ENCODE data around the gene PLEKHD1. TPM values are rescaled to one million over a fixed set of nuclear protein-coding genes. Genes with fewer than 3 reads are reported as not detected.

The PLEKHD1 gene
- total RNA-seq, 6 donors from 2014 or later: under 0.01 to 1.7 (median 0.70) TPM

DNA sequence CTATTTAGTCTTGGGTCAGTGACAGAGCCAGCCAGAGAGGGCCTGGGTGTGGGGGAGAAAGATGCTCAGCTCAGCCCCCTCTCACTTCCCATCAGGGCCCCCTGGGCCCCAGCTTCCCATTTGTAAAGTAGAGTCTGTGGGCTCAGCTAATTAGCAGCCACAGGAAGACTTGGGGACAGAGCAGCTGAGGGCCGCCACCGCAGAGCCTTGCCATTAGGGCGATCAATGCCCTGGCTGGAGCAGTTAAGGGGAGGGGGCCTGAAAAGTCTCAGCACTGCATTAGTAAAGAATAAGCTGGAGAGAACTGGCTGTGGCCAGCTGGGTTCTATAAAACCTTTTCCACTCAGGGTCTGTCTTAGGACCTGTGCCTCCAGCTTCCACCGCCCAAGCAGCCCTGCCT, 2.7 kb downstream of the PLEKHD1 start:
- no peak overlapping the region for H3K4me3 ChIP-seq
- peaks cover 0 to 24% (median 11%) of the 10 kb centered on the region in 4 donors for H3K27me3 ChIP-seq
- H3K9me3 ChIP-seq: no peaks in the 10 kb centered on the region
- no peak overlapping the region for H3K27ac ChIP-seq
- no peak for TF ChIP-seq POLR2AphosphoS5 (IDR thresholded peaks at IDR 0.05)
- TF ChIP-seq POLR2A (IDR thresholded peaks at IDR 0.05): no peak
- no peak for TF ChIP-seq EP300 (IDR thresholded peaks at IDR 0.05)
- TF ChIP-seq, protein P1, sequence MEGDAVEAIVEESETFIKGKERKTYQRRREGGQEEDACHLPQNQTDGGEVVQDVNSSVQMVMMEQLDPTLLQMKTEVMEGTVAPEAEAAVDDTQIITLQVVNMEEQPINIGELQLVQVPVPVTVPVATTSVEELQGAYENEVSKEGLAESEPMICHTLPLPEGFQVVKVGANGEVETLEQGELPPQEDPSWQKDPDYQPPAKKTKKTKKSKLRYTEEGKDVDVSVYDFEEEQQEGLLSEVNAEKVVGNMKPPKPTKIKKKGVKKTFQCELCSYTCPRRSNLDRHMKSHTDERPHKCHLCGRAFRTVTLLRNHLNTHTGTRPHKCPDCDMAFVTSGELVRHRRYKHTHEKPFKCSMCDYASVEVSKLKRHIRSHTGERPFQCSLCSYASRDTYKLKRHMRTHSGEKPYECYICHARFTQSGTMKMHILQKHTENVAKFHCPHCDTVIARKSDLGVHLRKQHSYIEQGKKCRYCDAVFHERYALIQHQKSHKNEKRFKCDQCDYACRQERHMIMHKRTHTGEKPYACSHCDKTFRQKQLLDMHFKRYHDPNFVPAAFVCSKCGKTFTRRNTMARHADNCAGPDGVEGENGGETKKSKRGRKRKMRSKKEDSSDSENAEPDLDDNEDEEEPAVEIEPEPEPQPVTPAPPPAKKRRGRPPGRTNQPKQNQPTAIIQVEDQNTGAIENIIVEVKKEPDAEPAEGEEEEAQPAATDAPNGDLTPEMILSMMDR (IDR thresholded peaks at IDR 0.05): no peak
- peaks cover 6 to 21% (median 17%) of the 10 kb centered on the region in 4 donors for H3K4me1 ChIP-seq
- no peak for DNase-seq
- no peak for ATAC-seq (ENCODE audit: low FRiP score in 2 of 2)
- 95 to 100% methylated on average over 1 to 4 of the region's 4 CpGs for whole genome bisulfite sequencing, 2 donors
- no peaks in the 10 kb centered on the region for H3K36me3 ChIP-seq

DNA sequence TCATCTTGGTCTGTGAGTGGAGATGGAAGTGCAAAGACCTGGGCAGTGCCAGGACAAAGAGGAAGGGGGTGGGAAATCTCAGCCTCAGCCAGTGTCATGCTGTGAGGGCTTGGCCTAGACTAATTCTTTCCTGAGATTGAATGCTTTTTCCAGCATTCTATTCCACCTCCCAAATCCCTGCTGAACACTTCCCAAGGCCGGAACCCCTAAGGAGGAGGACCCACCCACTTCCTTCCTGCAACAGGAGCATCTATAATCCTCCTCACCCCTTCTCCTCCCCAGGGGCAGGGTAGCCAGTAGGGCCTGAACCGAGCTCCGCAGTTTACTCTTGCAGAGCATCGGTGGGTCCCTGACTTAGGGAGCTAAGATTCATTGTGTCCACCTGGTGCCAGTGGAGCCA, 3.2 kb downstream of the PLEKHD1 start:
- Histone ChIP-seq H3K27me3 (peaks cover 0 to 24% (median 11%) of the 10 kb centered on the region in 4 donors), H3K9me3 (no peaks in the 10 kb centered on the region), H3K36me3 (no peaks in the 10 kb centered on the region), H3K4me3 (no peak overlapping the region), H3K4me1 (peaks cover 6 to 21% (median 17%) of the 10 kb centered on the region in 4 donors), H3K27ac (no peak overlapping the region)
- 51 to 79% methylated on average over 3 to 4 of the region's 4 CpGs for WGBS, 2 donors
- TF ChIP-seq POLR2AphosphoS5 (IDR thresholded peaks at IDR 0.05): no peak
- TF ChIP-seq, protein P1 (IDR thresholded peaks at IDR 0.05): no peak
- TF ChIP-seq POLR2A (IDR thresholded peaks at IDR 0.05): no peak
- TF ChIP-seq EP300 (IDR thresholded peaks at IDR 0.05): no peak
- ATAC-seq (ENCODE audit: low FRiP score in 2 of 2) (no peak), DNase-seq (no peak)

DNA sequence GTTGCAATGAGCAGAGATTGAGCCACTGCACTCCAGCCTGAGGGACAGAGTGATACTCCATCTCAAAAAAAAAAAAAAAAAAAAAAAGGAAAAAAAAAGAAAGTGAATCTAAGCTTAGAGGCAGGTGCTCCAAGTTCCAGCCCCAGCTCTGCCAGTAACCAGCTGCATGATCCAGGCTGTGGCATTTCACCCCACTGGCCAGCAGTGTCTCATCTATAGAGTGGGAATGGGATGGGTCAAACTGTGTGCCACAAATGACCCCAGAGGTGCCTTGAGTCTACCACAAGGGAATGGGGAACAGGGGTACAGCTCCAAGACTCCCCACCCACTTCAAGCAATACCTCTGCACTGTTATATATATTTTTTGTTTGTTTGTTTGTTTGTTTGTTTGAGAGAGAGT, 5.0 kb downstream of the PLEKHD1 start:
- TF ChIP-seq POLR2AphosphoS5 (IDR thresholded peaks at IDR 0.05): no peak
- no peak for TF ChIP-seq POLR2A (IDR thresholded peaks at IDR 0.05)
- no peak for TF ChIP-seq EP300 (IDR thresholded peaks at IDR 0.05)
- TF ChIP-seq, protein P1 (IDR thresholded peaks at IDR 0.05): no peak
- Histone ChIP-seq H3K36me3 (no peaks in the 10 kb centered on the region), H3K4me1 (peaks cover 0 to 7% (median 6%) of the 10 kb centered on the region in 4 donors), H3K27ac (no peak overlapping the region), H3K9me3 (no peaks in the 10 kb centered on the region), H3K27me3 (peaks cover 0 to 15% (median 5%) of the 10 kb centered on the region in 4 donors), H3K4me3 (no peak overlapping the region)
- ATAC-seq (ENCODE audit: low FRiP score in 2 of 2) (no peak), DNase-seq (no peak)

DNA sequence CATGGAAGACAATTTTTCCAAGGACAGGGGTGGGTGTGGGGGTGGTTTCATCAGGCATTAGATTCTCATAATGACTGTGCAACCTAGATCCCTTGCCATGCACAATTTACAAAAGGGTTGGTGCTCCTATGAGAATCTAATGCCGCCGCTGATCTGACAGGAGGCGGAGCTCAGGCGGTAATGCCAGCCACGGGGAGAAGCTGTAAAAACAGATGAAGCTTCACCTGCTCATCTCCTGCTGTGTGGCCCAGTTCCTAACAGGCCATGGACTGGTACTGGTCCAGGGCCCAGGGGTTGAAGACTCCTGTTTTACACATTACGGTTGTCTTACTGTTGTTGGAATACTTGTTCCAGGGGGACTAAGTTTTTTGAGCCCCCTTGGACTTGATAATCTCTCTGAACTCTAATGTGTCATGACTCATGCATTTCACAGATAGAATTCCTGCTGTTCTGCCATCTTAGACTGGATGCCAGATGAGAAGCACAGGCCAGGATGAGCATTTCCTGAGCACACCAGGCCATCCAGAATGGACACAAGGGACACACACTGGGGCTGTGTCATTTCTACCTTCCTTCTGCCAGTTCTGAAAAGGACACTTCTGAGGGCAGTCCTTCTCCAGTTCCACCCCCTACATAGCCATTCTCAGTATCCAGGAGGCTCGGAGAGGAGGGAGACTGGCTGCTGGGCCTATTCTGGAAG, 5.8 kb downstream of the PLEKHD1 start:
- DNase-seq: no peak
- TF ChIP-seq POLR2AphosphoS5 (IDR thresholded peaks at IDR 0.05) (no peak), EP300 (IDR thresholded peaks at IDR 0.05) (no peak), POLR2A (IDR thresholded peaks at IDR 0.05) (no peak)
- TF ChIP-seq, protein P1 (IDR thresholded peaks at IDR 0.05): no peak
- WGBS, 2 donors: 86 to 89% methylated on average over 7 of the region's 7 CpGs

DNA sequence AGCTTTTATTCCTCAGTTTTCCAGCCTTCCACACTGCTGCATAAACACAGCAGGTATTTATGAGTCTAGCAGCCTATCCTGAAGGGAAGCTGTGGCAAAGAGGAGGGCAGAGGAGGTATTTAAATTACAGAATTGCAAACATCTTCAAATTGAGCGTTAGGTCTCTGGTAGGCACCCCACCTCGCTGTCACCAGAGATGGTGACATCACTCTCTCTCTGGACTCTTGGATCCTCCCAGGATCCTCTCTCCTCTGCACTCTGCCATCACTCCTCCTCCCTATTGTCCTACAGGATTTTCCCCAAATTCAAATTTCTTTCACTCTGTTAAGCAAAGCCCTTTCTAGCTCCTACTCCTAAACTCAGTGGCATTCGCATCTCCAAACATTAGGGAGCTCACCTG, 6.7 kb downstream of the PLEKHD1 start:
- H3K36me3 ChIP-seq: no peaks in the 10 kb centered on the region
- no peaks in the 10 kb centered on the region for H3K9me3 ChIP-seq
- no peak overlapping the region for H3K4me3 ChIP-seq
- WGBS, 2 donors: 83 to 91% methylated on average over 3 of the region's 3 CpGs
- no peaks in the 10 kb centered on the region for H3K27me3 ChIP-seq
- H3K4me1 ChIP-seq: no peaks in the 10 kb centered on the region
- no peak overlapping the region for H3K27ac ChIP-seq
- TF ChIP-seq EP300 (IDR thresholded peaks at IDR 0.05): no peak
- TF ChIP-seq, protein P1 (IDR thresholded peaks at IDR 0.05): no peak
- TF ChIP-seq POLR2A (IDR thresholded peaks at IDR 0.05): no peak
- no peak for TF ChIP-seq POLR2AphosphoS5 (IDR thresholded peaks at IDR 0.05)
- DNase-seq (no peak), ATAC-seq (ENCODE audit: low FRiP score in 2 of 2) (no peak)

More for the DNA sequence above, 5.8 kb downstream of the PLEKHD1 start:
- ATAC-seq (ENCODE audit: low FRiP score in 2 of 2): no peak
- H3K27ac ChIP-seq: no peak overlapping the region
- no peaks in the 10 kb centered on the region for H3K36me3 ChIP-seq
- H3K9me3 ChIP-seq: no peaks in the 10 kb centered on the region
- no peaks in the 10 kb centered on the region for H3K4me1 ChIP-seq
- H3K27me3 ChIP-seq: peaks cover 0 to 6% (median under 1%) of the 10 kb centered on the region in 4 donors
- H3K4me3 ChIP-seq: no peak overlapping the region

Data from upper lobe of left lung (tissue), 6 donors.